ENCODE measurements around the gene FRMD4B.

The FRMD4B gene

GRCh38 chr3:69370156-69370883 lies 15.6 kb downstream of the FRMD4B start:
- in situ Hi-C loops (cut with HindIII; ENCODE audit: low sequenced_read_pairs): no loop called here

- in situ Hi-C loops (cut with HindIII; ENCODE audit: low sequenced_read_pairs): no loop called here
Measured at GRCh38 chr3:69368129-69368741, 17.7 kb downstream of the FRMD4B start.

GRCh38 chr3:69367586-69367985 lies 18.3 kb downstream of the FRMD4B start:
- in situ Hi-C loops (cut with HindIII; ENCODE audit: low sequenced_read_pairs): no loop called here

GRCh38 chr3:69364354-69364753 lies 21.5 kb downstream of the FRMD4B start:
- in situ Hi-C loops (cut with HindIII; ENCODE audit: low sequenced_read_pairs): no loop called here

- in situ Hi-C loops (cut with HindIII; ENCODE audit: low sequenced_read_pairs): no loop called here
Measured at GRCh38 chr3:69360690-69361089, 25.2 kb downstream of the FRMD4B start.

- in situ Hi-C loops (cut with HindIII; ENCODE audit: low sequenced_read_pairs): no loop called here
Measured at GRCh38 chr3:69359916-69360315, 26.0 kb downstream of the FRMD4B start.

GRCh38 chr3:69359339-69359893 lies 26.5 kb downstream of the FRMD4B start:
- in situ Hi-C loops (cut with HindIII; ENCODE audit: low sequenced_read_pairs): no loop called here

GRCh38 chr3:69357196-69357595 lies 28.7 kb downstream of the FRMD4B start:
- in situ Hi-C loops (cut with HindIII; ENCODE audit: low sequenced_read_pairs): no loop called here

GRCh38 chr3:69354948-69355347 lies 30.9 kb downstream of the FRMD4B start:
- in situ Hi-C loops (cut with HindIII; ENCODE audit: low sequenced_read_pairs): no loop called here

- in situ Hi-C loops (cut with HindIII; ENCODE audit: low sequenced_read_pairs): no loop called here
Measured at GRCh38 chr3:69353503-69353902, 32.4 kb downstream of the FRMD4B start.

- in situ Hi-C loops (cut with HindIII; ENCODE audit: low sequenced_read_pairs): no loop called here
Measured at GRCh38 chr3:69353088-69353478, 32.8 kb downstream of the FRMD4B start.

GRCh38 chr3:69352305-69353087 lies 33.4 kb downstream of the FRMD4B start:
- in situ Hi-C loops (cut with HindIII; ENCODE audit: low sequenced_read_pairs): no loop called here

GRCh38 chr3:69343875-69344274 lies 42.0 kb downstream of the FRMD4B start:
- in situ Hi-C loops (cut with HindIII; ENCODE audit: low sequenced_read_pairs): no loop called here

GRCh38 chr3:69342074-69342473 lies 43.8 kb downstream of the FRMD4B start:
- in situ Hi-C loops (cut with HindIII; ENCODE audit: low sequenced_read_pairs): no loop called here

GRCh38 chr3:69339760-69340159 lies 46.1 kb downstream of the FRMD4B start:
- in situ Hi-C loops (cut with HindIII; ENCODE audit: low sequenced_read_pairs): no loop called here

GRCh38 chr3:69338911-69339310 lies 47.0 kb downstream of the FRMD4B start:
- in situ Hi-C loops (cut with HindIII; ENCODE audit: low sequenced_read_pairs): no loop called here

- in situ Hi-C loops (cut with HindIII; ENCODE audit: low sequenced_read_pairs): no loop called here
Measured at GRCh38 chr3:69332934-69333333, 53.0 kb downstream of the FRMD4B start.

- in situ Hi-C loops (cut with HindIII; ENCODE audit: low sequenced_read_pairs): no loop called here
Measured at GRCh38 chr3:69330891-69331400, 54.9 kb downstream of the FRMD4B start.

GRCh38 chr3:69329892-69330291 lies 56.0 kb downstream of the FRMD4B start:
- in situ Hi-C loops (cut with HindIII; ENCODE audit: low sequenced_read_pairs): loop anchor here (10.0 kb wide), 1 partner anchor 75 kb away; no protein-coding TSS in a partner anchor

- in situ Hi-C loops (cut with HindIII; ENCODE audit: low sequenced_read_pairs): loop anchor here (10.0 kb wide), 1 partner anchor 76 kb away; no protein-coding TSS in a partner anchor
Measured at GRCh38 chr3:69328963-69329302, 57.0 kb downstream of the FRMD4B start.

Data from endothelial cell of hepatic sinusoid (primary cell).